Activated CD4-positive, CD25-positive, alpha-beta regulatory T cell treated with anti-CD3 and anti-CD28 coated beads, Interleukin-2, amount 50 U/mL, for 16 hours (primary cell): ENCODE data around the gene ABCB11.
"Not testable (repeated sequence)": the region's sequence is repeated elsewhere in the genome, so short reads cannot be mapped to it uniquely, and the experiment has no call there.

ENCODE experiments used
- DNase-seq: peaks from one replicate; pipeline ENCODE4 v3.0.0-alpha.2; 2020; ENCODE audit warnings: low read depth, low spot score

The ABCB11 gene

GRCh38 chr2:168892327-168892726, 138.8 kb downstream of the ABCB11 start:
- no peak for DNase-seq

GRCh38 chr2:168890006-168890782, 140.9 kb downstream of the ABCB11 start, which contains the start of gene SPC25:
TSS of gene SPC25 (minus strand) at chr2:168890430. CDS start at chr2:168889519, 911 bp downstream.
- peak; percentile 78 for DNase-seq

GRCh38 chr2:168889635-168890005, 141.5 kb downstream of the ABCB11 start:
- no peak for DNase-seq

- no peak for DNase-seq
Measured at GRCh38 chr2:168884975-168885374, 146.1 kb downstream of the ABCB11 start.

- DNase-seq, result not testable (repeated sequence)
Measured at GRCh38 chr2:168882163-168882562, 149.0 kb downstream of the ABCB11 start.

- no peak for DNase-seq
Measured at GRCh38 chr2:168874368-168875054, 156.6 kb downstream of the ABCB11 start.

GRCh38 chr2:168870824-168871223, 160.3 kb downstream of the ABCB11 start:
- not testable (repeated sequence) for DNase-seq
